Endothelial cell of umbilical vein (primary cell): ENCODE data around the gene RELL1. TPM values are rescaled to one million over a fixed set of nuclear protein-coding genes. Genes with fewer than 3 reads are reported as not detected.

Source experiments
- BruUV-seq: library from RNA; stranded (reverse); fragments of 400-500 nt; replicated peaks from 2 replicates; lab custom pipeline; 2021; lab: Mats Ljungman, UMichigan
- CTCF ChIA-PET: fragments of 300-600, 350-600 bp; sonication (Branson Sonifier 250); formaldehyde crosslinking; loops from one replicate; lab custom pipeline; 2021; ENCODE audit warnings: antibody characterized with exemption, inconsistent platforms; lab: Charles Lee
- POLR2A ChIA-PET: fragments of 300-600, 350-600 bp; sonication (Branson Sonifier 250); formaldehyde crosslinking; loops from one replicate; lab custom pipeline; 2021; ENCODE audit warnings: antibody characterized with exemption, inconsistent platforms; lab: Charles Lee
- DNase-seq: peaks from one replicate; pipeline ENCODE4 v3.0.0-alpha.2; 2011; ENCODE audit warnings: low read depth, low spot score
- FAIRE-seq: peaks from 2 replicates; lab custom pipeline; 2011; peaks lifted over from hg19 to GRCh38; lab: Jason Lieb, UNC
- H2AFZ ChIP-seq: 2 replicates; pipeline ENCODE4 v1.6.0; 2012; ENCODE audit warnings: low read depth, low read length, control low read depth, inconsistent platforms
- H3K27ac ChIP-seq: 2 replicates; pipeline ENCODE4 v1.5.1; 2011; ENCODE audit warnings: low read depth, mild to moderate bottlenecking, control low read depth, low read length, moderate library complexity; ENCODE audit not compliant: insufficient read depth
- H3K27me3 ChIP-seq, 2 experiments: 2 replicates each; pipeline versions ENCODE4 v1.6.0 to v1.6.1; 2011; ENCODE audit warnings: low read length in 2 of 2, mixed read lengths in 1 of 2; ENCODE audit not compliant: control insufficient read depth in 2 of 2, insufficient read depth in 2 of 2
- H3K36me3 ChIP-seq, 2 experiments: 2 replicates in 1 of 2; 3 replicates in 1 of 2; pipeline ENCODE4 v1.5.1; 2011; ENCODE audit warnings: low read length in 2 of 2, mild to moderate bottlenecking in 1 of 2, moderate library complexity in 1 of 2; ENCODE audit not compliant: control insufficient read depth in 2 of 2, insufficient read depth in 2 of 2; ENCODE audit errors: extremely low read depth in 1 of 2
- H3K4me1 ChIP-seq: 3 replicates; pipeline ENCODE4 v1.5.1; 2011; ENCODE audit warnings: mild to moderate bottlenecking, low read length; ENCODE audit not compliant: control insufficient read depth, insufficient read depth; ENCODE audit errors: extremely low read depth
- H3K4me2 ChIP-seq: 2 replicates; pipeline ENCODE4 v1.6.1; 2011; ENCODE audit warnings: low read length, control low read depth, mixed read lengths; ENCODE audit not compliant: insufficient read depth
- H3K4me3 ChIP-seq, 3 experiments: fragments of 200-600 bp in 1 of 3; sonication (generic), shearing (Covaris generic) in 1 of 3; replicated peaks in 1 of 3; 2 replicates each; pipeline ENCODE4 v1.5.1; 2011 to 2016; ENCODE audit warnings: control low read depth in 3 of 3, low read length in 3 of 3, mild to moderate bottlenecking in 2 of 3, inconsistent platforms in 1 of 3, low read depth in 1 of 3, moderate library complexity in 1 of 3; ENCODE audit not compliant: insufficient read depth in 1 of 3
- H3K79me2 ChIP-seq: 2 replicates; pipeline ENCODE4 v1.6.0; 2012; ENCODE audit warnings: low read length, inconsistent platforms; ENCODE audit not compliant: control insufficient read depth, insufficient read depth
- H3K9ac ChIP-seq: replicated peaks from 2 replicates; pipeline ENCODE3; 2011; ENCODE audit warnings: low read length, control low read depth; ENCODE audit not compliant: insufficient read depth; ENCODE audit errors: extremely low read depth
- H3K9me1 ChIP-seq: replicated peaks from 3 replicates; pipeline ENCODE4 v1.6.0; 2011; ENCODE audit warnings: mild to moderate bottlenecking, low read length; ENCODE audit not compliant: control insufficient read depth, insufficient read depth; ENCODE audit errors: extremely low read depth
- H3K9me3 ChIP-seq: replicated peaks from 2 replicates; pipeline ENCODE4 v1.5.1; 2012; ENCODE audit warnings: low read length, inconsistent platforms; ENCODE audit not compliant: control insufficient read depth, insufficient read depth
- H4K20me1 ChIP-seq: replicated peaks from 2 replicates; pipeline ENCODE3; 2011; ENCODE audit warnings: mild to moderate bottlenecking, low read length; ENCODE audit not compliant: control insufficient read depth, insufficient read depth; ENCODE audit errors: extremely low read depth
- EZH2 ChIP-seq: IDR thresholded peaks from 2 replicates; pipeline ENCODE4 v1.6.1; 2012; ENCODE audit warnings: borderline replicate concordance, low read depth, mild to moderate bottlenecking, moderate library complexity, low read length, inconsistent platforms; ENCODE audit not compliant: severe bottlenecking
- FOS ChIP-seq: IDR thresholded peaks from 2 replicates; pipeline ENCODE4 v1.6.1; 2011; ENCODE audit warnings: mild to moderate bottlenecking, low read length, moderate library complexity, borderline replicate concordance; ENCODE audit not compliant: insufficient read depth
- GATA2 ChIP-seq: IDR thresholded peaks from 2 replicates; pipeline ENCODE4 v1.7.0; 2011; ENCODE audit warnings: low read depth, mild to moderate bottlenecking, moderate library complexity, mixed read lengths, low read length; ENCODE audit not compliant: insufficient read length, insufficient read depth
- JUN ChIP-seq: IDR thresholded peaks from 2 replicates; pipeline ENCODE4 v1.6.1; 2011; ENCODE audit warnings: borderline replicate concordance, low read depth; ENCODE audit not compliant: insufficient read length, insufficient read depth
- MAX ChIP-seq: IDR thresholded peaks from 2 replicates; pipeline ENCODE4 v1.6.1; 2011; ENCODE audit not compliant: insufficient read depth, insufficient read length
- MYC ChIP-seq: IDR thresholded peaks from one replicate; pipeline ENCODE4 v1.6.1; 2011; ENCODE audit warnings: mild to moderate bottlenecking, low read depth, low read length
- POLR2A ChIP-seq: IDR thresholded peaks from 2 replicates; pipeline ENCODE4 v1.6.1; 2012; ENCODE audit warnings: low read depth, mild to moderate bottlenecking, control low read depth, low read length
- POLR2AphosphoS5 ChIP-seq: IDR thresholded peaks from 2 replicates; pipeline ENCODE4 v1.6.1; 2012; ENCODE audit warnings: low read depth, mild to moderate bottlenecking, control low read depth, low read length, moderate library complexity; ENCODE audit not compliant: insufficient read depth
- dilution Hi-C: fragments of 300-500 bp; cut with MboI; formaldehyde crosslinking; loops from one replicate; pipeline ENCODE4 v1.15.0; 2019; ENCODE audit warnings: low sequenced_read_pairs; ENCODE audit not compliant: extremely low pct_ligation_motif_present
- intact Hi-C: fragments of 100-400 bp; cut with micrococcal nuclease; formaldehyde crosslinking; loops from one replicate; pipeline ENCODE4 v1.10.0; 2022
- polyA plus RNA-seq, 4 experiments: library from polyadenylated mRNA; depleted of rRNA in 3 of 4; stranded (reverse) in 3 of 4; unstranded in 1 of 4; fragments of >200 nt; gene quantifications; 2 replicates each; pipeline versions ENCODE4 v1.2.1 to v1.2.3, GENCODE V29; 2011 to 2012; ENCODE audit warnings: missing spikeins in 1 of 4
- total RNA-seq: library from RNA; stranded (reverse); gene quantifications from 2 replicates; pipeline ENCODE4 v1.2.3, GENCODE V29; 2021
- TF ChIP-seq, protein P1 (sequence below), 2 donors: IDR thresholded peaks; 1 replicate in 1 of 2; 2 replicates in 1 of 2; pipeline ENCODE4 v1.5.1; 2011; ENCODE audit warnings: low read length in 2 of 2, mild to moderate bottlenecking in 2 of 2, moderate library complexity in 2 of 2, control low read depth in 1 of 2, inconsistent platforms in 1 of 2, low read depth in 1 of 2; ENCODE audit not compliant: insufficient read depth in 1 of 2; ENCODE audit errors: extremely low read depth in 1 of 2

The RELL1 gene
- total and polyA plus RNA-seq, 2 donors (not counting 3 experiments of a cell fraction or from before 2014, with no cell fraction given), result 20.8 to 91.7 TPM

- FAIRE-seq (no peak), DNase-seq (no peak)
- Histone ChIP-seq H4K20me1 (no peaks in the 10 kb centered on the region), H3K9me1 (no peaks in the 10 kb centered on the region), H3K9me3 (no peaks in the 10 kb centered on the region), H3K79me2 (peaks cover 65% of the 10 kb centered on the region), H3K4me2 (no peak overlapping the region), H3K36me3 (peaks cover 3 to 8% of the 10 kb centered on the region in 2 experiments), H3K9ac (no peak overlapping the region), H3K27ac (no peak overlapping the region), H3K27me3 (no peaks in the 10 kb centered on the region), H3K4me1 (peaks cover 30% of the 10 kb centered on the region), H2AFZ (no peak overlapping the region), H3K4me3 (no peak overlapping the region)
- TF ChIP-seq EZH2 (no peak), POLR2AphosphoS5 (no peak), MAX (no peak), GATA2 (no peak), MYC (no peak), JUN (no peak), FOS (no peak), POLR2A (no peak)
- TF ChIP-seq, protein P1, sequence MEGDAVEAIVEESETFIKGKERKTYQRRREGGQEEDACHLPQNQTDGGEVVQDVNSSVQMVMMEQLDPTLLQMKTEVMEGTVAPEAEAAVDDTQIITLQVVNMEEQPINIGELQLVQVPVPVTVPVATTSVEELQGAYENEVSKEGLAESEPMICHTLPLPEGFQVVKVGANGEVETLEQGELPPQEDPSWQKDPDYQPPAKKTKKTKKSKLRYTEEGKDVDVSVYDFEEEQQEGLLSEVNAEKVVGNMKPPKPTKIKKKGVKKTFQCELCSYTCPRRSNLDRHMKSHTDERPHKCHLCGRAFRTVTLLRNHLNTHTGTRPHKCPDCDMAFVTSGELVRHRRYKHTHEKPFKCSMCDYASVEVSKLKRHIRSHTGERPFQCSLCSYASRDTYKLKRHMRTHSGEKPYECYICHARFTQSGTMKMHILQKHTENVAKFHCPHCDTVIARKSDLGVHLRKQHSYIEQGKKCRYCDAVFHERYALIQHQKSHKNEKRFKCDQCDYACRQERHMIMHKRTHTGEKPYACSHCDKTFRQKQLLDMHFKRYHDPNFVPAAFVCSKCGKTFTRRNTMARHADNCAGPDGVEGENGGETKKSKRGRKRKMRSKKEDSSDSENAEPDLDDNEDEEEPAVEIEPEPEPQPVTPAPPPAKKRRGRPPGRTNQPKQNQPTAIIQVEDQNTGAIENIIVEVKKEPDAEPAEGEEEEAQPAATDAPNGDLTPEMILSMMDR (IDR thresholded peaks at IDR 0.05; ENCODE audit: extremely low read depth in 1 of 2, insufficient read depth in 1 of 2, low read depth in 1 of 2, low read length in 2 of 2), result no peak
- no TSS peak for BruUV-seq
- POLR2A ChIA-PET, result no interaction called here
- intact Hi-C loops (no loop called here), dilution Hi-C loops (no loop called here)
- CTCF ChIA-PET, result interaction anchor here (2.0 kb wide), 1 partner anchor 14 kb away, joined by 8 read pairs; no protein-coding TSS in a partner anchor
Observed at GRCh38 chr4:37650481-37650880, 35.7 kb downstream of the RELL1 start.
